WTC11 (cell line): Measurements from ENCODE around the gene ENO2. TPM values are rescaled to one million over a fixed set of nuclear protein-coding genes. Genes with fewer than 3 reads are reported as not detected.

Experiments used
- CBFB ChIP-seq: sonication (generic); formaldehyde crosslinking; IDR thresholded peaks from 2 replicates; pipeline ENCODE4 v1.8.1; 2022; ENCODE audit warnings: mild to moderate bottlenecking, low read depth, missing genetic modification reagents
- CREB1 ChIP-seq: sonication (generic); formaldehyde crosslinking; IDR thresholded peaks from 2 replicates; pipeline ENCODE4 v1.8.0; 2023; ENCODE audit warnings: mild to moderate bottlenecking, missing genetic modification reagents
- ELF4 ChIP-seq: sonication (generic); formaldehyde crosslinking; IDR thresholded peaks from 2 replicates; pipeline ENCODE4 v1.8.1; 2022; ENCODE audit warnings: low read depth, mild to moderate bottlenecking, moderate library complexity, missing genetic modification reagents
- GTF2I ChIP-seq: fragments of 250-450 bp; sonication (Bioruptor Pico); conservative IDR thresholded peaks from 2 replicates; pipeline ENCODE4 v1.4.0; 2021; ENCODE audit warnings: mild to moderate bottlenecking
- JAZF1 ChIP-seq: fragments of 250-450 bp; sonication (Bioruptor Pico); IDR thresholded peaks from 2 replicates; pipeline ENCODE4 v1.9.0; 2021; ENCODE audit warnings: moderate library complexity, mild to moderate bottlenecking, inconsistent platforms
- JUN ChIP-seq: sonication (generic); formaldehyde crosslinking; IDR thresholded peaks from 2 replicates; pipeline ENCODE4 v1.8.0; 2023; ENCODE audit warnings: mild to moderate bottlenecking, missing genetic modification reagents
- KAT7 ChIP-seq: sonication (generic); formaldehyde crosslinking; IDR thresholded peaks from 2 replicates; pipeline ENCODE4 v1.8.1; 2023; ENCODE audit warnings: missing genetic modification reagents, mild to moderate bottlenecking, borderline replicate concordance
- MXD4 ChIP-seq: fragments of 250-450 bp; sonication (Bioruptor Pico); IDR thresholded peaks from 2 replicates; pipeline ENCODE4 v1.8.0; 2021; ENCODE audit warnings: mild to moderate bottlenecking, moderate library complexity, borderline replicate concordance
- MYBL2 ChIP-seq: sonication (generic); formaldehyde crosslinking; IDR thresholded peaks from 2 replicates; pipeline ENCODE4 v1.8.1; 2023; ENCODE audit warnings: mild to moderate bottlenecking, moderate library complexity, missing genetic modification reagents
- NFATC4 ChIP-seq: fragments of 250-450 bp; sonication (Bioruptor Pico); IDR thresholded peaks from 2 replicates; pipeline ENCODE4 v1.9.0; 2021; ENCODE audit warnings: mild to moderate bottlenecking
- NFYB ChIP-seq: sonication (generic); formaldehyde crosslinking; conservative IDR thresholded peaks from 2 replicates; pipeline ENCODE4 v1.8.0; 2022; ENCODE audit warnings: low read depth, missing genetic modification reagents
- SMAD4 ChIP-seq: sonication (generic); formaldehyde crosslinking; IDR thresholded peaks from 2 replicates; pipeline ENCODE4 v1.8.0; 2022; ENCODE audit warnings: mild to moderate bottlenecking, missing genetic modification reagents
- SP1 ChIP-seq: sonication (generic); formaldehyde crosslinking; conservative IDR thresholded peaks from 2 replicates; pipeline ENCODE4 v1.8.1; 2022; ENCODE audit warnings: missing genetic modification reagents
- TEAD4 ChIP-seq: sonication (generic); formaldehyde crosslinking; IDR thresholded peaks from 2 replicates; pipeline ENCODE4 v1.8.0; 2022; ENCODE audit warnings: mild to moderate bottlenecking, missing genetic modification reagents
- ZNF121 ChIP-seq: sonication (generic); formaldehyde crosslinking; IDR thresholded peaks from 2 replicates; pipeline ENCODE4 v1.8.0; 2023; ENCODE audit warnings: missing genetic modification reagents
- ZNF317 ChIP-seq: sonication (generic); formaldehyde crosslinking; IDR thresholded peaks from 2 replicates; pipeline ENCODE4 v1.8.1; 2023; ENCODE audit warnings: low read depth, mild to moderate bottlenecking, moderate library complexity, missing genetic modification reagents, borderline replicate concordance
- ZNF416 ChIP-seq: fragments of 250-450 bp; sonication (Bioruptor Pico); IDR thresholded peaks from 2 replicates; pipeline ENCODE4 v1.9.0; 2021; ENCODE audit warnings: mild to moderate bottlenecking, inconsistent platforms
- ZNF423 ChIP-seq: fragments of 250-450 bp; sonication (Bioruptor Pico); IDR thresholded peaks from 2 replicates; pipeline ENCODE4 v2.1.2; 2022; ENCODE audit warnings: mild to moderate bottlenecking, moderate library complexity
- total RNA-seq: library from RNA; stranded (reverse); gene quantifications from 3 replicates; pipeline ENCODE4 v1.2.3, GENCODE V29; 2021
- TF ChIP-seq, protein P1 (sequence below): fragments of 200-600 bp; IDR thresholded peaks from 2 replicates; pipeline ENCODE4 v1.8.0; 2022; ENCODE audit warnings: antibody characterized with exemption
- TF ChIP-seq, protein P2 (sequence below): sonication (generic); formaldehyde crosslinking; conservative IDR thresholded peaks from 2 replicates; pipeline ENCODE4 v1.8.1; 2022; ENCODE audit warnings: mild to moderate bottlenecking, missing genetic modification reagents
- TF ChIP-seq, protein P3 (sequence below): sonication (generic); formaldehyde crosslinking; conservative IDR thresholded peaks from 2 replicates; pipeline ENCODE4 v1.8.1; 2023; ENCODE audit warnings: mild to moderate bottlenecking, low read depth, missing genetic modification reagents, moderate library complexity
- TF ChIP-seq, protein P4 (sequence below): fragments of 250-450 bp; sonication (Bioruptor Pico); IDR thresholded peaks from 2 replicates; pipeline ENCODE4 v1.9.0; 2021; ENCODE audit warnings: moderate library complexity, mild to moderate bottlenecking, inconsistent platforms, borderline replicate concordance
- TF ChIP-seq, protein P5 (sequence below): sonication (generic); formaldehyde crosslinking; IDR thresholded peaks from 2 replicates; pipeline ENCODE4 v1.8.0; 2022; ENCODE audit warnings: missing genetic modification reagents
- TF ChIP-seq, protein P6 (sequence below): fragments of 250-450 bp; sonication (Bioruptor Pico); IDR thresholded peaks from 2 replicates; pipeline ENCODE4 v1.9.0; 2021; ENCODE audit warnings: mild to moderate bottlenecking
- TF ChIP-seq, protein P7 (sequence below): sonication (generic); formaldehyde crosslinking; IDR thresholded peaks from 2 replicates; pipeline ENCODE4 v1.8.0; 2022; ENCODE audit warnings: mild to moderate bottlenecking, missing genetic modification reagents
- TF ChIP-seq, protein P8 (sequence below): sonication (generic); formaldehyde crosslinking; IDR thresholded peaks from 2 replicates; pipeline ENCODE4 v1.8.0; 2022; ENCODE audit warnings: mild to moderate bottlenecking, missing genetic modification reagents

The ENO2 gene
- total RNA-seq, 1 experiment from 2014 or later = 118 TPM

DNA sequence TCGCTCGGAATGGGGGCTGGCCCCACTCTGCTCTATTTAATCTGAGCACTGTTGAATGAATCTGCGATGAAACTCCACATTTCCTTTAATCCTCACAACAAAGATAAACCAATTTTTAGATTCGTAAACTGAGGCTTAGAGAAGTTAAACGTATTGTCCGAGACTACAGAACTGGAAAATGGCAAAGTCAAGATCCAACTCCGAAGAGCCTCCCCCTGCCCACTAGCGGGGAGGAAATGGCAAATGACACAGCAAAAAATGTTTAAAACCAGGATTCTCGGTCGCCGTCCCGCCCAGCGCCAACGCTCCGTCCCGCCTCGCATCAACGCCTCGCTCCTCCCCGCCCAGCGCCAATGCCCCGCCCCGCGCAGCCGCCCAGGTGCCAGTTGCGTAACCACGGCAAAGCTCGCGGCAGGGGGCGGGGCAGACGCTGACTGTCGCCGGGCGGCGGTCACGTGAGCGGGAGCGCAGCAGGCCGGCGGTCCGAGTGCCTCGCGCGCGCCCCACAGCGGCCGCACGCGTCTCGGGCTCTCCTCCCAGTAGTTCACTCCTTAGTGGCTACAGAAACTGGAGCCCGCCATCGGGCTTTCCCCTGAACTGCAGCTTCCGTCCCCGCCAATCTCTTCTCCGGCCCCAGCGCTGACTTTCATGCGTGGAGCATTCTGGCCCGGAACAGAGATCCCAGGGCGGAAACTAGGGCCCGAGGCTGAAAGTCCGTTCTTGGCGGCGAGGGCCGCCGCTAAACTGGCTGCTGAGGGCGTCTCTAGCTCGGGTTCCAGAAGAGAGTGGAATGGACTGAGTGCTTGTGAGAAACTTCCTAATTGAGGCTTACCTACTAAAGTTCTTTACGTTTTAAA lies 23.4 kb upstream of the ENO2 start (continued):
- TF ChIP-seq NFYB (CRISPR knock-in tag) = no peak
- no peak for TF ChIP-seq JAZF1 (CRISPR knock-in tag)
- 0 out of 2 replicates have a peak, but pooled peaks have one; percentile 56 for TF ChIP-seq ZNF416 (CRISPR knock-in tag)
- TF ChIP-seq, protein P1, sequence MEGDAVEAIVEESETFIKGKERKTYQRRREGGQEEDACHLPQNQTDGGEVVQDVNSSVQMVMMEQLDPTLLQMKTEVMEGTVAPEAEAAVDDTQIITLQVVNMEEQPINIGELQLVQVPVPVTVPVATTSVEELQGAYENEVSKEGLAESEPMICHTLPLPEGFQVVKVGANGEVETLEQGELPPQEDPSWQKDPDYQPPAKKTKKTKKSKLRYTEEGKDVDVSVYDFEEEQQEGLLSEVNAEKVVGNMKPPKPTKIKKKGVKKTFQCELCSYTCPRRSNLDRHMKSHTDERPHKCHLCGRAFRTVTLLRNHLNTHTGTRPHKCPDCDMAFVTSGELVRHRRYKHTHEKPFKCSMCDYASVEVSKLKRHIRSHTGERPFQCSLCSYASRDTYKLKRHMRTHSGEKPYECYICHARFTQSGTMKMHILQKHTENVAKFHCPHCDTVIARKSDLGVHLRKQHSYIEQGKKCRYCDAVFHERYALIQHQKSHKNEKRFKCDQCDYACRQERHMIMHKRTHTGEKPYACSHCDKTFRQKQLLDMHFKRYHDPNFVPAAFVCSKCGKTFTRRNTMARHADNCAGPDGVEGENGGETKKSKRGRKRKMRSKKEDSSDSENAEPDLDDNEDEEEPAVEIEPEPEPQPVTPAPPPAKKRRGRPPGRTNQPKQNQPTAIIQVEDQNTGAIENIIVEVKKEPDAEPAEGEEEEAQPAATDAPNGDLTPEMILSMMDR = peak; percentile 35
- TF ChIP-seq SMAD4 = no peak
- TF ChIP-seq, protein P2, sequence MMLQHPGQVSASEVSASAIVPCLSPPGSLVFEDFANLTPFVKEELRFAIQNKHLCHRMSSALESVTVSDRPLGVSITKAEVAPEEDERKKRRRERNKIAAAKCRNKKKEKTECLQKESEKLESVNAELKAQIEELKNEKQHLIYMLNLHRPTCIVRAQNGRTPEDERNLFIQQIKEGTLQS = no peak
- TF ChIP-seq NFATC4 (CRISPR knock-in tag) = no peak
- TF ChIP-seq JUN (CRISPR knock-in tag) = no peak
- TF ChIP-seq, protein P3, sequence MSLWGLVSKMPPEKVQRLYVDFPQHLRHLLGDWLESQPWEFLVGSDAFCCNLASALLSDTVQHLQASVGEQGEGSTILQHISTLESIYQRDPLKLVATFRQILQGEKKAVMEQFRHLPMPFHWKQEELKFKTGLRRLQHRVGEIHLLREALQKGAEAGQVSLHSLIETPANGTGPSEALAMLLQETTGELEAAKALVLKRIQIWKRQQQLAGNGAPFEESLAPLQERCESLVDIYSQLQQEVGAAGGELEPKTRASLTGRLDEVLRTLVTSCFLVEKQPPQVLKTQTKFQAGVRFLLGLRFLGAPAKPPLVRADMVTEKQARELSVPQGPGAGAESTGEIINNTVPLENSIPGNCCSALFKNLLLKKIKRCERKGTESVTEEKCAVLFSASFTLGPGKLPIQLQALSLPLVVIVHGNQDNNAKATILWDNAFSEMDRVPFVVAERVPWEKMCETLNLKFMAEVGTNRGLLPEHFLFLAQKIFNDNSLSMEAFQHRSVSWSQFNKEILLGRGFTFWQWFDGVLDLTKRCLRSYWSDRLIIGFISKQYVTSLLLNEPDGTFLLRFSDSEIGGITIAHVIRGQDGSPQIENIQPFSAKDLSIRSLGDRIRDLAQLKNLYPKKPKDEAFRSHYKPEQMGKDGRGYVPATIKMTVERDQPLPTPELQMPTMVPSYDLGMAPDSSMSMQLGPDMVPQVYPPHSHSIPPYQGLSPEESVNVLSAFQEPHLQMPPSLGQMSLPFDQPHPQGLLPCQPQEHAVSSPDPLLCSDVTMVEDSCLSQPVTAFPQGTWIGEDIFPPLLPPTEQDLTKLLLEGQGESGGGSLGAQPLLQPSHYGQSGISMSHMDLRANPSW = no peak
- no peak for TF ChIP-seq GTF2I (CRISPR knock-in tag)
- TF ChIP-seq, protein P4, sequence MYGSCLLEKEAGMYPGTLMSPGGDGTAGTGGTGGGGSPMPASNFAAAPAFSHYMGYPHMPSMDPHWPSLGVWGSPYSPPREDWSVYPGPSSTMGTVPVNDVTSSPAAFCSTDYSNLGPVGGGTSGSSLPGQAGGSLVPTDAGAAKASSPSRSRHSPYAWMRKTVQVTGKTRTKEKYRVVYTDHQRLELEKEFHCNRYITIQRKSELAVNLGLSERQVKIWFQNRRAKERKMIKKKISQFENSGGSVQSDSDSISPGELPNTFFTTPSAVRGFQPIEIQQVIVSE (CRISPR knock-in tag) = no peak
- TF ChIP-seq MXD4 (CRISPR knock-in tag) = no peak
- TF ChIP-seq SP1 (CRISPR knock-in tag) = peak; percentile 97
- TF ChIP-seq CBFB = 0 out of 2 replicates have a peak, but pooled peaks have one; percentile 65
- no peak for TF ChIP-seq ZNF317 (CRISPR knock-in tag)
- TF ChIP-seq, protein P5, sequence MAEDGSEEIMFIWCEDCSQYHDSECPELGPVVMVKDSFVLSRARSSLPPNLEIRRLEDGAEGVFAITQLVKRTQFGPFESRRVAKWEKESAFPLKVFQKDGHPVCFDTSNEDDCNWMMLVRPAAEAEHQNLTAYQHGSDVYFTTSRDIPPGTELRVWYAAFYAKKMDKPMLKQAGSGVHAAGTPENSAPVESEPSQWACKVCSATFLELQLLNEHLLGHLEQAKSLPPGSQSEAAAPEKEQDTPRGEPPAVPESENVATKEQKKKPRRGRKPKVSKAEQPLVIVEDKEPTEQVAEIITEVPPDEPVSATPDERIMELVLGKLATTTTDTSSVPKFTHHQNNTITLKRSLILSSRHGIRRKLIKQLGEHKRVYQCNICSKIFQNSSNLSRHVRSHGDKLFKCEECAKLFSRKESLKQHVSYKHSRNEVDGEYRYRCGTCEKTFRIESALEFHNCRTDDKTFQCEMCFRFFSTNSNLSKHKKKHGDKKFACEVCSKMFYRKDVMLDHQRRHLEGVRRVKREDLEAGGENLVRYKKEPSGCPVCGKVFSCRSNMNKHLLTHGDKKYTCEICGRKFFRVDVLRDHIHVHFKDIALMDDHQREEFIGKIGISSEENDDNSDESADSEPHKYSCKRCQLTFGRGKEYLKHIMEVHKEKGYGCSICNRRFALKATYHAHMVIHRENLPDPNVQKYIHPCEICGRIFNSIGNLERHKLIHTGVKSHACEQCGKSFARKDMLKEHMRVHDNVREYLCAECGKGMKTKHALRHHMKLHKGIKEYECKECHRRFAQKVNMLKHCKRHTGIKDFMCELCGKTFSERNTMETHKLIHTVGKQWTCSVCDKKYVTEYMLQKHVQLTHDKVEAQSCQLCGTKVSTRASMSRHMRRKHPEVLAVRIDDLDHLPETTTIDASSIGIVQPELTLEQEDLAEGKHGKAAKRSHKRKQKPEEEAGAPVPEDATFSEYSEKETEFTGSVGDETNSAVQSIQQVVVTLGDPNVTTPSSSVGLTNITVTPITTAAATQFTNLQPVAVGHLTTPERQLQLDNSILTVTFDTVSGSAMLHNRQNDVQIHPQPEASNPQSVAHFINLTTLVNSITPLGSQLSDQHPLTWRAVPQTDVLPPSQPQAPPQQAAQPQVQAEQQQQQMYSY = peak; percentile 18
- TF ChIP-seq KAT7 (CRISPR knock-in tag) = no peak
- no peak for TF ChIP-seq CREB1 (CRISPR knock-in tag)
- TF ChIP-seq TEAD4 (CRISPR knock-in tag) = no peak
- 0 out of 2 replicates have a peak, but pooled peaks have one; percentile 42 for TF ChIP-seq ELF4 (CRISPR knock-in tag)
- no peak; the same call in 1 of the 2 replicates for TF ChIP-seq MYBL2 (CRISPR knock-in tag)
- TF ChIP-seq, protein P6, sequence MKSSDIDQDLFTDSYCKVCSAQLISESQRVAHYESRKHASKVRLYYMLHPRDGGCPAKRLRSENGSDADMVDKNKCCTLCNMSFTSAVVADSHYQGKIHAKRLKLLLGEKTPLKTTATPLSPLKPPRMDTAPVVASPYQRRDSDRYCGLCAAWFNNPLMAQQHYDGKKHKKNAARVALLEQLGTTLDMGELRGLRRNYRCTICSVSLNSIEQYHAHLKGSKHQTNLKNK (CRISPR knock-in tag) = no peak
- TF ChIP-seq, protein P7, sequence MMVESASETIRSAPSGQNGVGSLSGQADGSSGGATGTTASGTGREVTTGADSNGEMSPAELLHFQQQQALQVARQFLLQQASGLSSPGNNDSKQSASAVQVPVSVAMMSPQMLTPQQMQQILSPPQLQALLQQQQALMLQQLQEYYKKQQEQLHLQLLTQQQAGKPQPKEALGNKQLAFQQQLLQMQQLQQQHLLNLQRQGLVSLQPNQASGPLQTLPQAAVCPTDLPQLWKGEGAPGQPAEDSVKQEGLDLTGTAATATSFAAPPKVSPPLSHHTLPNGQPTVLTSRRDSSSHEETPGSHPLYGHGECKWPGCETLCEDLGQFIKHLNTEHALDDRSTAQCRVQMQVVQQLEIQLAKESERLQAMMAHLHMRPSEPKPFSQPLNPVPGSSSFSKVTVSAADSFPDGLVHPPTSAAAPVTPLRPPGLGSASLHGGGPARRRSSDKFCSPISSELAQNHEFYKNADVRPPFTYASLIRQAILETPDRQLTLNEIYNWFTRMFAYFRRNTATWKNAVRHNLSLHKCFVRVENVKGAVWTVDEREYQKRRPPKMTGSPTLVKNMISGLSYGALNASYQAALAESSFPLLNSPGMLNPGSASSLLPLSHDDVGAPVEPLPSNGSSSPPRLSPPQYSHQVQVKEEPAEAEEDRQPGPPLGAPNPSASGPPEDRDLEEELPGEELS (CRISPR knock-in tag) = 0 out of 2 replicates have a peak, but pooled peaks have one; percentile 58
- TF ChIP-seq, protein P8, sequence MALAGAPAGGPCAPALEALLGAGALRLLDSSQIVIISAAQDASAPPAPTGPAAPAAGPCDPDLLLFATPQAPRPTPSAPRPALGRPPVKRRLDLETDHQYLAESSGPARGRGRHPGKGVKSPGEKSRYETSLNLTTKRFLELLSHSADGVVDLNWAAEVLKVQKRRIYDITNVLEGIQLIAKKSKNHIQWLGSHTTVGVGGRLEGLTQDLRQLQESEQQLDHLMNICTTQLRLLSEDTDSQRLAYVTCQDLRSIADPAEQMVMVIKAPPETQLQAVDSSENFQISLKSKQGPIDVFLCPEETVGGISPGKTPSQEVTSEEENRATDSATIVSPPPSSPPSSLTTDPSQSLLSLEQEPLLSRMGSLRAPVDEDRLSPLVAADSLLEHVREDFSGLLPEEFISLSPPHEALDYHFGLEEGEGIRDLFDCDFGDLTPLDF (CRISPR knock-in tag) = 0 out of 2 replicates have a peak, but pooled peaks have one; percentile 28
- no peak for TF ChIP-seq ZNF423 (CRISPR knock-in tag)
- TF ChIP-seq ZNF121 (CRISPR knock-in tag) = no peak
